NCI-H2081 treated with DMSO at 0.1 percent for 48 hours (cell line): ENCODE results near the gene LTB4R2.
"Not testable (repeated sequence)": the region's sequence is repeated elsewhere in the genome, so short reads cannot be mapped to it uniquely, and the experiment has no call there.

Experiments
- DNase-seq: peaks from one replicate; lab custom pipeline; 2025; lab: John Stamatoyannopoulos, UW

The LTB4R2 gene

DNA sequence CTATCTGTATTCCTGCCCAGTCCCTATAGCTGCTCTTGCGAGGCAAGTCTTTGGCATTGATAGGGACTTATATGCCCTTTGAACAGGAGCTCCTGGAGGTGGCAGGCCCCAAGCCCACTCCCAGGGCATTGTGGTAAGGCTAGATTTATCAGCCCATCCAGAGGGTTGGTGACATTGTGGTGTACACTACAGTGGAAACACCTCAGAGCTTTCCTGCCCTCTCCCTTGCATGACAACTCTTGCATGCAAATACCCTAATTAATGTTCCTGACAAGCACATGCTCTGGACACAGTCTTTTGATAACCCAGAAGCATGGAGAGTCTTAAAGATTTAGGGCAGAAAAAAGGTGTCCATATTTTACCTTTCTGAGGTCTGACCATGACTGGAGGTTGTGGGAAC, 30.7 kb downstream of the LTB4R2 start:
- DNase-seq = no peak

GRCh38 chr14:24342889-24343288, 32.9 kb downstream of the LTB4R2 start:
- no peak for DNase-seq

DNA sequence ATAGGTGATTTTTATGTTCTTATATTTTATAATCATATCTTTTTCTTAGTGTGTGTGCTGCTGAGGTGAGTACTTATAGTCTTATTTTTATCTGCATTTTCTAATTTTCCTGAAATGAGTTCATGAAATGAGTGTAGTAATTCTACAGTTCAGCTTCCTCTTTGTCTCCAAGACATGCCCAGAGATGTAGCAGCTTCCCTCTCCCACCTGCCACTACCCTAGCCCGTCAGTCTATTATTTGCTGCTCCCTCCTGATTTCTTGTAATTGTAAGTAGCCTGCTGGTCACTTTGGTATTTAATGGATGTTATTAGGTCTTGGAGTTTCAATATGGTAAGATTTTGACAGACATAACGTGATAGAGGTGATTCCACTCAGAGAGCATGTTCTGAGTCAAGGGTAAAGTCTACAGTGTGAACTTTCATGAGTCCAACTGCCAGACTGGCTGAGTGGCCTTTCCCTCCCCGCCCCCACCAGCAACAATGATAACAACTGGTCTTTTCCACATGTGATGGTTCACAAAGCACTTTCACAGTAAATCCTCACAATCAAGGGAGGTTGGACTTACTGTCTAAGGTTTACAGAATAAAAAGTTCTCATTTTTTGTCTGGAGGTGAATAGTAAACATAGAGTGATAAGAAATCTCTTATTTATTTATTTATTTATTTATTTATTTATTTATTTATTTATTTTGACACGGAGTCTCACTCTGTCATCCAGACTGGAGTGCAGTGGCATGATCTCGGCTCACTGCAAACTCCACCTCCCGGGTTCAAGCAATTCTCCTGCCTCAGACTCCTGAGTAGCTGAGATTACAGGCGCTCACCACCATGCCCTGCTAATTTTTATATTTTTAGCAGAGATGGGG, 34.1 kb downstream of the LTB4R2 start:
- no peak for DNase-seq

GRCh38 chr14:24347134-24347533, 37.2 kb downstream of the LTB4R2 start:
- DNase-seq = no peak

GRCh38 chr14:24348186-24348585, 38.2 kb downstream of the LTB4R2 start:
- no peak for DNase-seq

- DNase-seq = no peak
Measured at GRCh38 chr14:24349742-24350141, 39.8 kb downstream of the LTB4R2 start.

GRCh38 chr14:24351517-24351916, 41.6 kb downstream of the LTB4R2 start:
- DNase-seq = no peak

DNA sequence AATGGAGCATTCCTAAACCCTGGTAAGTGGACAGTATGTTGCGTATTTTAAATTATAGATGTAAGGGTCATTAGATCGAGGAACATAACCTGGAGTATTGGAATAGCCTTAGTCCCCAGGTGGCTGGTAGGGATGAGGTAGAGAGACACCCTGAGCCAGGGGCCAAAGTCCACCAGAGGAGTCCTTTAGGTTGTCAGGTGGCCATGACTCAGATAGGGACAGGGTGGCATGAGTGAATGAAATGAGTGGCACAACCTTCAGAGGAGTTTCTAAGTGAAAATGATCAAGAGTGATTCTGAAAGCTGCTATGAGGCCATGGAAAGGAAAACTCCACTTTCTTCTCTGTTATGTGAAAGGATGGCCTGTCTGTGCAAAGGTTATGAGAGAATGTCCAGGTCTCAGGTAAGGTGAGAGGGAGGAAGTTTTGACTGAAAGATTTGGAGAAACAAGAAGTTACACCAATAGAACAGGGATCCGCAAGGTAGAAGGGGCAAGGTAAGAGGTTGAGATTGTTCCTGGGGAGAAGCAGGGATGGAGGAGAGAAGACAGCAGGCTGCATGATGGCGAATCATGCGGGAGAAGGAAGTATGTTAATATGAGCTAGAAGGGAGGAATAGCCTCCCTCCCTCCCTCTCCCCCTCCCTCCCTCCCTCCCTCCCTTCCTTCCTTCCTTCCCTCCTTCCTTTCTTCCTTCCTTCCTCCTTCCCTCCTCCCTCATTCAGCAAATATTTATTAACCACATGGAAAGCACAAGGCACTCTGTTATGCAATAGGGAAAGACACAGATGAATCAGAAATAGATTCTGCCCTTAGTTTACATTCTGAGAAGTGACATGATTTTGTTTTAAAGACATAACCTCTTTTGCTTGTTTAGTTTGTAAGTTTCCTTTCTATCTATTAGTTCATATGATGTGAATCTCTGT, 43.9 kb downstream of the LTB4R2 start:
- no peak for DNase-seq

DNA sequence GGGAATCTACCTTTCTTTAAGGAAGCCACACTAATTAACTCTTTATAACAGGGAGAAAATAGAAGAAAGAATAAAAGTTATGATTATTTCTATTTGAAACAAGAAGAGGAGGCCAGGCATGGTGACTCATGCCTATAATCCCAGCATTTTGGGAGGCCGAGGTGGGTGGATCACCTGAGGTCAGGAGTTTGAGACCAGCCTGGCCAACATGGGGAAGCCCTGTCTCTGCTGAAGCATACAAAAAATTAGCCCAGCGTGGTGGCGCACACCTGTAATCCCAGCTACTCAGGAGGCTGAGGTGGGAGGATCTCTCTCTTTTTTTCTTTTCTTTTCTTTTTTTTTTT, 44.5 kb downstream of the LTB4R2 start:
- not testable (repeated sequence) for DNase-seq

- no peak for DNase-seq
Measured at GRCh38 chr14:24355009-24355408, 45.1 kb downstream of the LTB4R2 start.

DNA sequence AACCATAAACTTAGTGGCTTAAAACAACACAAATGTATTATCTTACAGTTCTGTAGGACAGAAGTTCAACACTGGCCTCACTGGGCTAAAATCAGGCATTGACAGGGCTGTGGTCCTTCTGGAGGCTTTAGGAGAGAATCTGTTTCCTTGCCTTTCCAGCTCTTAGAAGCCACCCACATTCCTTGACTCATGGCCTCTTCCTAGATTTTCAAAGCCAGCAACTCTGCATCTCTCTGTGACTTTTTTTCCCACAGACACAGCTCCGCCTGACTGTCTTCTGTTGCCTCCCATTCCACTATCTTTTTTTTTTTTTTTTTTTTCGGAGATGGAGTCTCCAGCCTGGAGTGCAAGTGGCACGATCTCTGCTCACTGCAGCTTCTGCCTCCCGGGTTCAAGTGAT, 46.3 kb downstream of the LTB4R2 start:
- DNase-seq = no peak

GRCh38 chr14:24360281-24360680, 50.3 kb downstream of the LTB4R2 start:
- no peak for DNase-seq

DNA sequence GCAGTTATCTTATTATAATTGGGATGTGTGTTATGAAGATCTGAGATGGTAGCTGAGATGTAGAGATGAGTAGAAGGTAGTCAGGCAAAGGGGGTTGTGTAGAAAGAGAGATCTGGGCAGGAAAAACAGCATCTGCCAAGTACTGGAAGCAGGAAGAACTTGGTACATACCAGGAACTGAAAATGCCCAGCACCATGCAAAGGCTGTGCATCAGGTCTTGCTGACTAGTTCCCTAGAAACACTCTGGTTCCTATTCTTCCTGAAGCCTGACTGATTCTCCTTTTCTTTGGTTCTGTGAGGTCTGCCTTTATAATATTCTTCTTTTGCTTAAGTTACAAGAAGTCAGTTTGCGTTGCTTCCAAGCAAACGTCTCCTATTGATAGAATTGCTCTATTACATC, 51.4 kb downstream of the LTB4R2 start:
- DNase-seq = no peak
